Hindlimb muscle (tissue), 1 donor: ENCODE data around the gene MOCS1. TPM values are rescaled to one million over a fixed set of nuclear protein-coding genes. Genes with fewer than 3 reads are reported as not detected.

Experiments used
- DNase-seq: peaks from one replicate; pipeline ENCODE4 v3.0.0-alpha.2; 2013
- polyA plus RNA-seq: library from polyadenylated mRNA; unstranded; fragments of 120-200 nt; gene quantifications from one replicate; pipeline ENCODE4 v1.2.1, GENCODE V29; 2013; ENCODE audit not compliant: insufficient read length

The MOCS1 gene
- polyA plus RNA-seq, 1 donor: 8.6 TPM

- DNase-seq: no peak
These were observed 63.3 kb downstream of the MOCS1 start for GRCh38 chr6:39870950-39871349.

- no peak for DNase-seq
These were observed 66.7 kb downstream of the MOCS1 start for GRCh38 chr6:39867592-39867991.

DNA sequence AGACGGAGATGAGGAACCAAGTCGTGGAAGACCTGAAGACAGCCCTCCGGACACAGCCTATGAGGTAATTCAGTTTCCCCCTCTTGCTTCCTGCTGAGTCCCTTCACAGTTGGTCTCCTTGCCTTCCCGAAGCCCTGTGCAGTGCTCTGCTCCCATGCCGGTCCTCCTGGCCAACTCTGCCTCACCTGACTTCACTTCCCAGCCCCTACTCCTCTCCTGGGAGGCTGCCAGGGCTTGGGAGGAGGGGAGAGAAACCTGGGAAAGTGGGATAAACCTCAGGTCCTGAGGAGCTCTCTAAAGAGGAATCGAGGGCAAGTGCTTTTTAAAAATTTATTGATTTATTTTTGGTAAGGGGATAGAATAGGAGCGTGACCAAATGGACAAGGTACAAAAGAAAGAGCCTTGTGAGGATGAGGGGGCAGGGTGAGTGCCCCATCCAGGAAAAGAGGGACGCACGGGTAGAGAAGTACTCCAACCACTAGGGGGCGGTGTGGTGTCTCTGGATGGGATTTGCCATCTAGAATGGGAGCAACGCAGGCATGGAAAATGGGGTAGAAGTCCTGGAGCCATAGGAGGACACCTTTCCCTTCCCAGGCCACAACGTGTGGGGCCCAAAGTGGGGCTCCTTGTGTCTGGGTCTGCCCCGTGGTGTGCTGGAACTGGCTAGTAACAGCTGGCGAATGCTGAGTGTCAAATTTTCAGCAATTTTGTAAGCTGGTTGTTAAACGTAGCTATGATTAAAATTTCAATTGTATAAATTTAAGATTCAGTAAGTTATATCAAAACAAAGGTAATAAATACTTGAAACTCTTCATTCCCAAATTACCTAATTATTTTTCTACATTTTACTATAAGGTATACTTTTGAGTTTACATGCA lies 69.0 kb downstream of the MOCS1 start:
- DNase-seq: no peak

GRCh38 chr6:39861663-39862062 lies 72.6 kb downstream of the MOCS1 start:
- no peak for DNase-seq

DNA sequence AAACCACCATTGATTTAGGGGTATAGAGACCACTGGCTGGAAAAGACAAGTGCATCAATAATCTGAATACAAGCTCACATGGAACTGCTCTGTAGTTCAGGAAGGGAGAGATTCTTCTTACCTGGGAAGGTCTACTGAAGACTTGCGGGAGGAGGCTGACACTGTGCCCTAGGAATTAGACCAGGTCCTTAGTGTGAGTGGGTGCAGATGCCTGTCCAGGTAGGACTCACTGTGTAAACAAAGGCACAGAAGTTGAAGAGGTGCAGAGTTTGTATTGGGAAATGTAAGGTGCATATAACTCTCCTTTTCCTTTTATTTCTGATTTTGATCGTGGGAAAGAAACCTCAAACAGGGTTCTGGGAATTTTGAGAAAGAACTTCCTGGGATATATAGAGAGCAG lies 75.2 kb downstream of the MOCS1 start:
- no peak for DNase-seq

- DNase-seq: no peak
These were observed 78.8 kb downstream of the MOCS1 start for GRCh38 chr6:39855356-39855995.

Other genes starting within 250 kb of the MOCS1 start
- gene KIF6, start 209.1 kb downstream of the MOCS1 start, polyA plus RNA-seq: 1.6 TPM
- 43.2 TPM for gene DAAM2, start 142.1 kb downstream of the MOCS1 start, polyA plus RNA-seq